HepG2 (cell line): ENCODE results near the gene STK25. TPM values are rescaled to one million over a fixed set of nuclear protein-coding genes. Genes with fewer than 3 reads are reported as not detected.

Experiments used
- BRD4 ChIP-seq: sonication (generic); formaldehyde crosslinking; IDR thresholded peaks from 2 replicates; pipeline ENCODE4 v1.4.0; 2020; ENCODE audit warnings: missing genetic modification reagents
- HCFC1 ChIP-seq: fragments of 150-350 bp; IDR thresholded peaks from 2 replicates; pipeline ENCODE4 v1.6.1; 2014; ENCODE audit warnings: low read depth, low read length
- HNRNPLL ChIP-seq: fragments of 200-400 bp; formaldehyde crosslinking; IDR thresholded peaks from 2 replicates; pipeline ENCODE4 v1.6.1; 2017; ENCODE audit warnings: mild to moderate bottlenecking, low read depth, low read length; ENCODE audit not compliant: poor library complexity, severe bottlenecking
- IRF9 ChIP-seq: sonication (generic); formaldehyde crosslinking; IDR thresholded peaks from 2 replicates; pipeline ENCODE4 v1.8.0; 2022; ENCODE audit warnings: missing genetic modification reagents, mild to moderate bottlenecking, borderline replicate concordance
- KDM2A ChIP-seq: sonication (generic); formaldehyde crosslinking; IDR thresholded peaks from 2 replicates; pipeline ENCODE4 v1.4.0; 2020; ENCODE audit warnings: low read depth, missing genetic modification reagents, borderline replicate concordance
- NR3C1 ChIP-seq: sonication (generic); formaldehyde crosslinking; IDR thresholded peaks from 2 replicates; pipeline ENCODE4 v1.4.0; 2020; ENCODE audit warnings: missing genetic modification reagents
- PAX8 ChIP-seq: sonication (generic); formaldehyde crosslinking; IDR thresholded peaks from 2 replicates; pipeline ENCODE4 v1.8.0; 2022; ENCODE audit warnings: mild to moderate bottlenecking, missing genetic modification reagents, borderline replicate concordance
- PCBP1 ChIP-seq: fragments of 200-400 bp; formaldehyde crosslinking; IDR thresholded peaks from 2 replicates; pipeline ENCODE4 v1.6.1; 2017; ENCODE audit warnings: mild to moderate bottlenecking, low read depth, low read length, borderline replicate concordance
- PCBP2 ChIP-seq: fragments of 200-400 bp; formaldehyde crosslinking; optimal IDR thresholded peaks from 2 replicates; pipeline ENCODE3; 2018; ENCODE audit warnings: low read length, low read depth; ENCODE audit not compliant: poor library complexity, severe bottlenecking
- STAT5B ChIP-seq: sonication (generic); formaldehyde crosslinking; IDR thresholded peaks from 2 replicates; pipeline ENCODE4 v1.4.0; 2020; ENCODE audit warnings: missing genetic modification reagents
- TARDBP ChIP-seq: sonication (generic); formaldehyde crosslinking; IDR thresholded peaks from 2 replicates; pipeline ENCODE4 v1.8.0; 2022; ENCODE audit warnings: mild to moderate bottlenecking, missing genetic modification reagents
- ZC3H13 ChIP-seq: sonication (generic); formaldehyde crosslinking; IDR thresholded peaks from 2 replicates; pipeline ENCODE4 v1.8.1; 2023; ENCODE audit warnings: mild to moderate bottlenecking, missing genetic modification reagents, moderate library complexity
- ZNF549 ChIP-seq: sonication (generic); formaldehyde crosslinking; IDR thresholded peaks from 2 replicates; pipeline ENCODE4 v1.5.0; 2020; ENCODE audit warnings: missing genetic modification reagents
- ZNF567 ChIP-seq: sonication (generic); formaldehyde crosslinking; IDR thresholded peaks from 2 replicates; pipeline ENCODE4 v1.8.1; 2023; ENCODE audit warnings: mild to moderate bottlenecking, missing genetic modification reagents, borderline replicate concordance
- ZNF703 ChIP-seq: sonication (generic); formaldehyde crosslinking; IDR thresholded peaks from 2 replicates; pipeline ENCODE4 v1.5.1; 2020; ENCODE audit warnings: missing genetic modification reagents, mild to moderate bottlenecking, moderate library complexity, borderline replicate concordance
- ZNF891 ChIP-seq: sonication (generic); formaldehyde crosslinking; IDR thresholded peaks from 2 replicates; pipeline ENCODE4 v1.5.0; 2020; ENCODE audit warnings: mild to moderate bottlenecking, missing genetic modification reagents
- polyA plus RNA-seq, 8 experiments: library from polyadenylated mRNA; depleted of rRNA in 3 of 8; stranded (reverse) in 7 of 8; unstranded in 1 of 8; fragments of >200 nt; fragmentation: Illumina TruSeq in 4 of 8; extraction: Trizol in 4 of 8; gene quantifications; 2 replicates each; pipeline versions ENCODE4 v1.2.1 to v1.2.3, GENCODE V29; 2011 to 2016; ENCODE audit warnings: low read depth in 4 of 8, missing spikeins in 1 of 8, mixed read lengths in 1 of 8; ENCODE audit not compliant: insufficient read depth in 1 of 8
- total RNA-seq, 5 experiments: library from RNA; depleted of rRNA; stranded (reverse); fragments of >200 nt; fragmentation: Illumina TruSeq; extraction: Trizol; gene quantifications; 2 replicates each; pipeline ENCODE4 v1.2.3, GENCODE V29; 2016; ENCODE audit warnings: low read depth in 1 of 5
- TF ChIP-seq, protein P1 (sequence below): sonication (generic); formaldehyde crosslinking; IDR thresholded peaks from 2 replicates; pipeline ENCODE4 v1.5.1; 2020; ENCODE audit warnings: missing genetic modification reagents, mild to moderate bottlenecking, borderline replicate concordance
- TF ChIP-seq, protein P2 (sequence below): sonication (generic); formaldehyde crosslinking; IDR thresholded peaks from 2 replicates; pipeline ENCODE4 v1.4.0; 2020; ENCODE audit warnings: missing genetic modification reagents
- TF ChIP-seq, protein P3 (sequence below): sonication (generic); formaldehyde crosslinking; IDR thresholded peaks from 2 replicates; pipeline ENCODE4 v1.4.0; 2020; ENCODE audit warnings: missing genetic modification reagents
- TF ChIP-seq, protein P4 (sequence below): sonication (generic); formaldehyde crosslinking; IDR thresholded peaks from 2 replicates; pipeline ENCODE4 v1.9.0; 2021; ENCODE audit warnings: missing genetic modification reagents, mild to moderate bottlenecking, borderline replicate concordance

The STK25 gene
- total and polyA plus RNA-seq, 2 of the 13 experiments (the other 11 are each of a cell fraction or from before 2014, with no cell fraction given): 177 to 481 TPM

- TF ChIP-seq IRF9 (CRISPR knock-in tag) (peak; percentile 81; the same call in 1 of the 2 replicates), PCBP1 (0 out of 2 replicates have a peak, but pooled peaks have one; percentile 38), HNRNPLL (no peak), HCFC1 (no peak), PAX8 (CRISPR knock-in tag) (no peak), STAT5B (CRISPR knock-in tag) (no peak), TARDBP (CRISPR knock-in tag) (no peak), PCBP2 (no peak), ZC3H13 (CRISPR knock-in tag) (no peak), ZNF891 (peak; percentile 72; the same call in 1 of the 2 replicates), ZNF549 (CRISPR knock-in tag) (no peak), ZNF567 (CRISPR knock-in tag) (no peak), NR3C1 (CRISPR knock-in tag) (no peak), ZNF703 (CRISPR knock-in tag) (0 out of 2 replicates have a peak, but pooled peaks have one; percentile 62), BRD4 (CRISPR knock-in tag) (peak; percentile 82), KDM2A (CRISPR knock-in tag) (peak; percentile 41; the same call in 1 of the 2 replicates)
- TF ChIP-seq, protein P1, sequence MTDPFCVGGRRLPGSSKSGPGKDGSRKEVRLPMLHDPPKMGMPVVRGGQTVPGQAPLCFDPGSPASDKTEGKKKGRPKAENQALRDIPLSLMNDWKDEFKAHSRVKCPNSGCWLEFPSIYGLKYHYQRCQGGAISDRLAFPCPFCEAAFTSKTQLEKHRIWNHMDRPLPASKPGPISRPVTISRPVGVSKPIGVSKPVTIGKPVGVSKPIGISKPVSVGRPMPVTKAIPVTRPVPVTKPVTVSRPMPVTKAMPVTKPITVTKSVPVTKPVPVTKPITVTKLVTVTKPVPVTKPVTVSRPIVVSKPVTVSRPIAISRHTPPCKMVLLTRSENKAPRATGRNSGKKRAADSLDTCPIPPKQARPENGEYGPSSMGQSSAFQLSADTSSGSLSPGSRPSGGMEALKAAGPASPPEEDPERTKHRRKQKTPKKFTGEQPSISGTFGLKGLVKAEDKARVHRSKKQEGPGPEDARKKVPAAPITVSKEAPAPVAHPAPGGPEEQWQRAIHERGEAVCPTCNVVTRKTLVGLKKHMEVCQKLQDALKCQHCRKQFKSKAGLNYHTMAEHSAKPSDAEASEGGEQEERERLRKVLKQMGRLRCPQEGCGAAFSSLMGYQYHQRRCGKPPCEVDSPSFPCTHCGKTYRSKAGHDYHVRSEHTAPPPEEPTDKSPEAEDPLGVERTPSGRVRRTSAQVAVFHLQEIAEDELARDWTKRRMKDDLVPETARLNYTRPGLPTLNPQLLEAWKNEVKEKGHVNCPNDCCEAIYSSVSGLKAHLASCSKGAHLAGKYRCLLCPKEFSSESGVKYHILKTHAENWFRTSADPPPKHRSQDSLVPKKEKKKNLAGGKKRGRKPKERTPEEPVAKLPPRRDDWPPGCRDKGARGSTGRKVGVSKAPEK (CRISPR knock-in tag): no peak
- TF ChIP-seq, protein P2, sequence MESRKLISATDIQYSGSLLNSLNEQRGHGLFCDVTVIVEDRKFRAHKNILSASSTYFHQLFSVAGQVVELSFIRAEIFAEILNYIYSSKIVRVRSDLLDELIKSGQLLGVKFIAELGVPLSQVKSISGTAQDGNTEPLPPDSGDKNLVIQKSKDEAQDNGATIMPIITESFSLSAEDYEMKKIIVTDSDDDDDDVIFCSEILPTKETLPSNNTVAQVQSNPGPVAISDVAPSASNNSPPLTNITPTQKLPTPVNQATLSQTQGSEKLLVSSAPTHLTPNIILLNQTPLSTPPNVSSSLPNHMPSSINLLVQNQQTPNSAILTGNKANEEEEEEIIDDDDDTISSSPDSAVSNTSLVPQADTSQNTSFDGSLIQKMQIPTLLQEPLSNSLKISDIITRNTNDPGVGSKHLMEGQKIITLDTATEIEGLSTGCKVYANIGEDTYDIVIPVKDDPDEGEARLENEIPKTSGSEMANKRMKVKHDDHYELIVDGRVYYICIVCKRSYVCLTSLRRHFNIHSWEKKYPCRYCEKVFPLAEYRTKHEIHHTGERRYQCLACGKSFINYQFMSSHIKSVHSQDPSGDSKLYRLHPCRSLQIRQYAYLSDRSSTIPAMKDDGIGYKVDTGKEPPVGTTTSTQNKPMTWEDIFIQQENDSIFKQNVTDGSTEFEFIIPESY: no peak
- TF ChIP-seq, protein P3, sequence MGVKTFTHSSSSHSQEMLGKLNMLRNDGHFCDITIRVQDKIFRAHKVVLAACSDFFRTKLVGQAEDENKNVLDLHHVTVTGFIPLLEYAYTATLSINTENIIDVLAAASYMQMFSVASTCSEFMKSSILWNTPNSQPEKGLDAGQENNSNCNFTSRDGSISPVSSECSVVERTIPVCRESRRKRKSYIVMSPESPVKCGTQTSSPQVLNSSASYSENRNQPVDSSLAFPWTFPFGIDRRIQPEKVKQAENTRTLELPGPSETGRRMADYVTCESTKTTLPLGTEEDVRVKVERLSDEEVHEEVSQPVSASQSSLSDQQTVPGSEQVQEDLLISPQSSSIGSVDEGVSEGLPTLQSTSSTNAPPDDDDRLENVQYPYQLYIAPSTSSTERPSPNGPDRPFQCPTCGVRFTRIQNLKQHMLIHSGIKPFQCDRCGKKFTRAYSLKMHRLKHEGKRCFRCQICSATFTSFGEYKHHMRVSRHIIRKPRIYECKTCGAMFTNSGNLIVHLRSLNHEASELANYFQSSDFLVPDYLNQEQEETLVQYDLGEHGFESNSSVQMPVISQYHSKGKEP (CRISPR knock-in tag): no peak
- TF ChIP-seq, protein P4, sequence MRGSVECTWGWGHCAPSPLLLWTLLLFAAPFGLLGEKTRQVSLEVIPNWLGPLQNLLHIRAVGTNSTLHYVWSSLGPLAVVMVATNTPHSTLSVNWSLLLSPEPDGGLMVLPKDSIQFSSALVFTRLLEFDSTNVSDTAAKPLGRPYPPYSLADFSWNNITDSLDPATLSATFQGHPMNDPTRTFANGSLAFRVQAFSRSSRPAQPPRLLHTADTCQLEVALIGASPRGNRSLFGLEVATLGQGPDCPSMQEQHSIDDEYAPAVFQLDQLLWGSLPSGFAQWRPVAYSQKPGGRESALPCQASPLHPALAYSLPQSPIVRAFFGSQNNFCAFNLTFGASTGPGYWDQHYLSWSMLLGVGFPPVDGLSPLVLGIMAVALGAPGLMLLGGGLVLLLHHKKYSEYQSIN (CRISPR knock-in tag): no peak
Measured at GRCh38 chr2:241551998-241552737, 43.8 kb upstream of the STK25 start (continued).
